ENCODE data around the gene SLC41A2.

The SLC41A2 gene

DNA sequence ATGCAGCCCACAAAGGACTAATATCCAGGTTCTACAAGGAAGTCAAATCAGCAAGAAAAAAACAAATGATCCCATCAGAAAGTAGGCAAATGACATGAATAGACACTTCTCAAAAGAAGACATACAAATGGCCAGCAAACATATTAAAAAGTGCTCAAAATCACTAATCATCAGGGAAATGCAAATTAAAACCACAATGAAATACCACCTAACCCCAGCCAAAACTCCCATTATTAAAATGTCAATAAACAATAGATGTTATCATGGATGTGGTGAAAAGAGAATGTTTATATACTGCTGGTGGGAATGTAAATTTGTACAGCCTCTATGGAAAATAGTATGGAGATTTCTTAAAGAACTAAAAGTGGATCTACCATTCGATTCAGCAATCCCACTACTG, 25.0 kb downstream of the SLC41A2 start:
- intact Hi-C loops (cut with micrococcal nuclease), result no loop called here
- no peaks in the 10 kb centered on the region for H3K27me3 Mint-ChIP-seq
- H3K4me1 Mint-ChIP-seq (ENCODE audit: low read depth), result peaks cover 26% of the 10 kb centered on the region
- no peak overlapping the region for H3K27ac Mint-ChIP-seq
- H3K9me3 Mint-ChIP-seq, result peaks cover 16% of the 10 kb centered on the region
- H3K36me3 Mint-ChIP-seq (ENCODE audit: low read depth), result peaks cover 10% of the 10 kb centered on the region
- H3K4me3 Mint-ChIP-seq, result no peak overlapping the region

DNA sequence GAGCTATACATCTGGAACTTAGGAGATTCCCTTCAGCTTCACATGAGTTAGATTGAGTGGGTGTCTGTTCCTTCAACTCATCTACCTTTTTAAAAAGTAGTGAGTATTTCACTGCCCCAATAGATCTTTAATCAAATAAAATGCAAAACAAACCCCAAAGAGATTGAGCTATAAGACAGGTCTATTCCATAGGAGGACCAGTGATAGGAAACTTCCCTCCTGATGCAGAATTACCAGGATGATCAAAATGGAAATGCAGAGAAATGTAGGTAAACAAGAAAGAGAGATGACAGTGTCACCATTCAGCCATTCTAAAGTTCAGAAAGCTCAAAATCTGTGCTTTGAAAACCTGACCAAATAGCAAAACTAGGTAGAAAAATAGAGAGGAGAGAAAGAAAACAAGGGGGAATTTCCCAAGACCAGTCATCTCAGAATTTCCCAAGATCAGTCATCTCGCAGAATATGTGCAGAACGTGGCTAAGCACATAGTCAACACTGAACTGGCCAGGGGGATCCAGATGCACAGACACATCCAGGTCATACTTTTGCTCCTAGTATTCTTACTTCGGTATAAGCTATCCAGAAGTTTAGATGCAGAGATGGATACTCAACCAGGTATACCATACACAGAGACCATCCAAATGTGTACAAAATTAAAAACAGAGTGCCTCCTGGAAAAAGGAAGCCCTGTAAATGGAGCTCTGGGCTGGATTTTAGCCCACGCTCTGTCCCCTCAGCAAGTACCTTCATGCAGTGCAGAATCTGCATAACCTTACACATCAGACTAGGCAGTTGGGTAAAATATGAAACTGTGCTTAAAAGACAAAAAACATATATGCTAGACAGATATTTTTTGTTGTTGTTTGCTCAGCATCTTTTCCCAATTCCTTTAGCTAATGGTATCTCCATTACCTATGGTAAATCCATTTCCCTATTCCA, 27.4 kb downstream of the SLC41A2 start:
- Mint-ChIP-seq H3K9me3 (peaks cover 8% of the 10 kb centered on the region), H3K4me1 (ENCODE audit: low read depth) (peaks cover 26% of the 10 kb centered on the region), H3K36me3 (ENCODE audit: low read depth) (peaks cover 6% of the 10 kb centered on the region), H3K27me3 (no peaks in the 10 kb centered on the region), H3K4me3 (no peak overlapping the region), H3K27ac (no peak overlapping the region)
- intact Hi-C loops (cut with micrococcal nuclease), result no loop called here

DNA sequence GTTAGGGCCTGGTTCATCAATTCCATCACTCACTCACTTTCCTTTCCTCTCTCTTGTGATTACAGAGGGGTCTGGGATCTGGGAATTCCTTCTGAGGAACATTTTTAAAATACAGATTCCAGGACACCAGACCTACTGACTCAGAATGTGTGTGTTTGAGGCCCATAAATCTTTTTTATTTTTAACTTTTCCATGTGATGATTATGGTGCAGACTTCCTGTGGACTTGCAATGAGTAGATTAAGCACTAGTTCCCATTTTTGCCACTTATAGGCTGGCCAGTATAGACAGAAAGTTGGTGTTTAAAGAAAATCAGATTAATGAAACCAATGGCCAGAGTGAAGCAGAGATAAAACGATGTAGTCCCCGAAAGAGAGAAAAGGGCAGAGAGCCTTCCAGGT, 28.1 kb downstream of the SLC41A2 start:
- no peak overlapping the region for H3K4me3 Mint-ChIP-seq
- peaks cover 6% of the 10 kb centered on the region for H3K36me3 Mint-ChIP-seq (ENCODE audit: low read depth)
- H3K4me1 Mint-ChIP-seq (ENCODE audit: low read depth), result peaks cover 26% of the 10 kb centered on the region
- peaks cover 8% of the 10 kb centered on the region for H3K9me3 Mint-ChIP-seq
- no peak overlapping the region for H3K27ac Mint-ChIP-seq
- intact Hi-C loops (cut with micrococcal nuclease), result no loop called here
- H3K27me3 Mint-ChIP-seq, result no peaks in the 10 kb centered on the region

DNA sequence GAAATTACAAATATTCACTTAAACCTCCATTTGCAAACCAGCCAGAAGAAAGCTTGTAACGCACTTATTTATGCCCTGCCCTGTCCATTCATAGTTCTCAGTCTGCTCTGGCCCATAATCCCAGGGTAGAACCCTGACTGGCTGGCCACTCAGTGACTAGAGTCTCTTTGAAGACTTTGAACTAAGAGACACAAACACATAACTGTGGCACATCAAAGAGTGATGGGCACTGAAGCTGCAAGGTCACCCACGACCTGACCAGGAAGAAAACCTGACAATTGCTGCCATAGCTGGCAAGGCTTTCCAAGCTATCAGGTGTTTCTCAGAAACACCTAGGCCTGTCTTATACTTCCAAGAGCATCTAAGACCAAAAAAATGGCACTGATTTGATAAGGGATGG, 28.7 kb downstream of the SLC41A2 start:
- Mint-ChIP-seq H3K4me3 (no peak overlapping the region), H3K4me1 (ENCODE audit: low read depth) (peaks cover 26% of the 10 kb centered on the region), H3K36me3 (ENCODE audit: low read depth) (peaks cover 6% of the 10 kb centered on the region), H3K27me3 (no peaks in the 10 kb centered on the region), H3K9me3 (peaks cover 8% of the 10 kb centered on the region), H3K27ac (no peak overlapping the region)
- intact Hi-C loops (cut with micrococcal nuclease), result no loop called here

DNA sequence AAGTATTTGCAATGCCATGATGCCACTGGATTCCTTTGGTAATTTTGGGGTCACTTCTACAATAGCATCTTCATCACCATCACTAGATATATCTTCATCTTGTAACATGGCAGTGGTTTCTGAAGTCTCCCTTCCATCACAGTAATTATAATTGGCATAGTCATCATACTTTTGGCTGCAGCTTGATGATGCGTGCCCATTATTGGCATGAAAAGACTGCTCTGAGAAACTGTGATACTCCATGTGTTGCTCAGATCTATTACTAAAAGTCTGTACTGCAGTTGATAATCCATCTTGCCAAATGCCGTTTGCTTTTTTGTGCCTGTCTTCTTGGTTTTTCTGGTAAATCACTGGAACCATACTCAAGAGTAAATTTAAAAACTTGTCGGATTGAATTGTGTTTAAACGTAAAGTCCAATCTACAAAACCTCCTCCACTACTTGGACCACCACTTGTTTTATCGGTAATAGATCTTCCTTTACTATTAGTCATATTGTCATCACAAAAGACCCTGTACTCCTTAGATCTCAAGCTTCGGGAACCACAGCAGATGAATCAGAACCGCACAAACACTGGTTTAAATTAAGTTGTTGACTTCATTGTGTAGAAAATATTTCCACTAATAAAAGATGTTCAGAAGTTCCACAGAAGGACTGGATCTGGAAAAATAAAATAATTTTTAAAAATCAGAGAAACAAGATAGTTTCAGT, 29.9 kb downstream of the SLC41A2 start:
- H3K27me3 Mint-ChIP-seq, result no peaks in the 10 kb centered on the region
- H3K4me1 Mint-ChIP-seq (ENCODE audit: low read depth), result peaks cover 26% of the 10 kb centered on the region
- intact Hi-C loops (cut with micrococcal nuclease), result no loop called here
- no peak overlapping the region for H3K4me3 Mint-ChIP-seq
- no peak overlapping the region for H3K27ac Mint-ChIP-seq
- peaks cover 6% of the 10 kb centered on the region for H3K36me3 Mint-ChIP-seq (ENCODE audit: low read depth)
- H3K9me3 Mint-ChIP-seq, result peaks cover 8% of the 10 kb centered on the region

DNA sequence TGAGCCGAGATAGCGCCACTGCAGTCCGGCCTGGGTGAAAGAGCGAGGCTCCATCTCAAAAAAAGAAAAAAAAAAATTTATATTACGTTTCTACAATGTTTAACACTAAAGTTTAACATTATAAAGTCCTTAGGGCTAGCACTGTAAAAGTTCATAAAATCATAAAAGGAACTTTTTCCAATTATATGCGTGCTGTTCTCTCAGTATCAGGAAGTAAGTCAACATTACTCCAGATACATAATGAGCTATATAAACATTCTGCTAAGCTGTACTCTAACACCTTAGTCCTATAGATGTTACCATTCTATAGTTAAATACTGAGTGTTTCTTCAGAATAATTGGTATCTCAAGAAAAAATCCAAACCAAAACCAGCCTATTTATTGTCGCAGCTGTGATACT, 32.6 kb downstream of the SLC41A2 start:
- peaks cover 25% of the 10 kb centered on the region for H3K9me3 Mint-ChIP-seq
- intact Hi-C loops (cut with micrococcal nuclease), result no loop called here
- H3K4me1 Mint-ChIP-seq (ENCODE audit: low read depth), result peaks cover 11% of the 10 kb centered on the region
- H3K36me3 Mint-ChIP-seq (ENCODE audit: low read depth), result peaks cover 30% of the 10 kb centered on the region
- H3K27me3 Mint-ChIP-seq, result no peaks in the 10 kb centered on the region
- no peak overlapping the region for H3K4me3 Mint-ChIP-seq
- no peak overlapping the region for H3K27ac Mint-ChIP-seq

DNA sequence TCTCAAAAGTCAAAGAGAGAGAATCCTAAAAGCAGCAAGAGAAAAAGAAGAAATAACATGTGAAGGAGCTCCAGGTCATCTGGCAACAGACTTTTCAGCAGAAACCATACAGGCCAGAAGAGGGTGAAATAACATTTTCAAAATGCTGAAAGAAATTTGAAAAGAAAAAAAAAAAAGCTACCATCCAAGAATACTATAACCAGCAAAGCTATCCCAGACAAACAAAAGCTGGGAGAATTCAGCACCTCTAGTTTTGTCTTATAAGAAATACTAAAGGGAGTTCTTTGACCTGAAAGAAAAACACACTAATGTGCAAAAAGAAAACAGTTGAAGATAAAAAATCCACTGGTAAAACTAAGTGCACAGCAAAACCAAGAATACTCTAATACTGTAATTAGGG, 36.8 kb downstream of the SLC41A2 start:
- Mint-ChIP-seq H3K27me3 (no peaks in the 10 kb centered on the region), H3K27ac (no peak overlapping the region), H3K36me3 (ENCODE audit: low read depth) (peaks cover 32% of the 10 kb centered on the region), H3K9me3 (peaks cover 27% of the 10 kb centered on the region), H3K4me1 (ENCODE audit: low read depth) (no peaks in the 10 kb centered on the region), H3K4me3 (no peak overlapping the region)
- intact Hi-C loops (cut with micrococcal nuclease), result no loop called here

DNA sequence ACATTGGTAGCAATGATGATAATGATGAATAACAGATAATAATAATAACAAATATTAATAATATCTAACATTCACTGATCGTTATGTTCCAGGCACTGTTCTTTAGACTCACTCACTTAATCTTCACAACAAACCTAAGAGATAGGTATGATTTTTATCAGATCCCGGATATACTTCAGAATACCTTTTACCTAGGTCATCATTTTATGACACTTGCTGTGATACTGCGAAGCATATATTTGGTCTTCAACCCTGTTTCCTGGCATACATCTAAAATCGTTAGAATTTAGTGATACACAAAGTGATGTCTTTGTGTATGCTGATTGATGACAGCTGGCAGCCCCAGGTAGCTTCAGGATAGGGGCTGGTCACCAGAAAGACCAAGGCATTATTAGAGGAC, 46.1 kb downstream of the SLC41A2 start:
- H3K36me3 Mint-ChIP-seq (ENCODE audit: low read depth), result peaks cover 15% of the 10 kb centered on the region
- no peak overlapping the region for H3K27ac Mint-ChIP-seq
- H3K27me3 Mint-ChIP-seq, result no peaks in the 10 kb centered on the region
- intact Hi-C loops (cut with micrococcal nuclease), result no loop called here
- H3K4me3 Mint-ChIP-seq, result no peak overlapping the region
- H3K9me3 Mint-ChIP-seq, result no peaks in the 10 kb centered on the region
- no peaks in the 10 kb centered on the region for H3K4me1 Mint-ChIP-seq (ENCODE audit: low read depth)

DNA sequence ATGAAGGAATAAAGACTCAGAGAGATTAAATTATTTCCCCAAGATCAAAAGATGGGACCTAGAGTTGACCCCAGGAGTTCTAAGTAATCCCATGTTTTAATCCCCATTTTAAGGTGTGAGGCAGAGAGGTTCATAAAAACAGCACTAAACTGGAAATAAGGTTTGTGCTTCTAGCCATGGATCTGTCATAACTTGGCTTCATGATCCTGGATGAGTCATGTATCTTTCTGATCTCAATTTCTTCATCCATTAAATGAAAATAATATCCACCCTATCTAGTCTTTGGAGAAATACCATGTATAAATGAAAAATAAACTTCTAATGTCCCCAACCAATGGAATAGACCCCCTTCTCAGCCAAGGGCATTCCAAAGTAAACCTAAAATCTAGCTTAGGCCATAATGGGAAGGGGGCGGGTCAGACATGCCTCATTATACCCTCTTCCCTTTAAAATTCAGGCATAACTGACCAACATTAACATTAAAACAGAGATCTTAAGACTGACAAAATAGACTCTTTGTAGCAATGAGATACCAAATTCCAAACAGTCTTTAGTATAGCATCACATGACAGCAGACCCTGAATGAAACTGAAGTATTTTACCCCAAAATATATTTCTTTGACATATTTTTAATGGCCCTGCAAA, 47.8 kb downstream of the SLC41A2 start:
- no peaks in the 10 kb centered on the region for H3K4me1 Mint-ChIP-seq (ENCODE audit: low read depth)
- H3K27me3 Mint-ChIP-seq, result no peaks in the 10 kb centered on the region

DNA sequence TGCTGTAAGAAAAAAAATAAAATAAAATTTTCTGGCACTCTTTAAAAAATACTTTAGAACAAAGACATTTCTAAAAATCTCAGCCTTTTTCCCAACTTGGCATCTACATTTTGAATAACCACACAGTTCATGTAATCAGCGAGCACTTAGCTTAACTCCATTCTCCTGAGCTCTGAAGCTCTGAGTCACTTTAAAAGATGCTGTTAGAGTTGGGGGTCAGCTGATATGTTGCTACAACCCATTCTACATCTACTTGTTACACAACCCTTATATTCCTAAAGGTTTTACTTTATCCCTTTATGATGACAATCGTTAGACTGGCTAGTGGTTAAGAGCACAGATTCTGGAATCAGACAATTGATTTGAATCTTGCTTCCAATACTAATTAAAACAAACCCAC, 48.3 kb downstream of the SLC41A2 start:
- no peak overlapping the region for H3K27ac Mint-ChIP-seq
- no peaks in the 10 kb centered on the region for H3K9me3 Mint-ChIP-seq
- intact Hi-C loops (cut with micrococcal nuclease), result no loop called here
- peaks cover 33% of the 10 kb centered on the region for H3K36me3 Mint-ChIP-seq (ENCODE audit: low read depth)
- H3K27me3 Mint-ChIP-seq, result no peaks in the 10 kb centered on the region
- no peaks in the 10 kb centered on the region for H3K4me1 Mint-ChIP-seq (ENCODE audit: low read depth)
- H3K4me3 Mint-ChIP-seq, result no peak overlapping the region

More for the DNA sequence above, 47.8 kb downstream of the SLC41A2 start:
- Mint-ChIP-seq H3K4me3 (no peak overlapping the region), H3K36me3 (ENCODE audit: low read depth) (peaks cover 28% of the 10 kb centered on the region), H3K27ac (no peak overlapping the region), H3K9me3 (no peaks in the 10 kb centered on the region)
- intact Hi-C loops (cut with micrococcal nuclease), result no loop called here
